Panc1 (cell line): ENCODE results near the gene CDH5. TPM values are rescaled to one million over a fixed set of nuclear protein-coding genes. Genes with fewer than 3 reads are reported as not detected.

Experiments
- ATAC-seq: fragments of 200-7000 bp; cut with Tn5 transposase; 2 replicates; pipeline ENCODE4 v1.9.1; 2020; ENCODE audit warnings: mild to moderate bottlenecking, moderate library complexity
- BruUV-seq: library from RNA; stranded (reverse); fragments of 400-500 nt; replicated peaks from 2 replicates; lab custom pipeline; 2021; lab: Mats Ljungman, UMichigan
- CTCF ChIA-PET: fragments of 300-600 bp; sonication (Branson Sonifier 250); formaldehyde crosslinking; loops from one replicate; lab custom pipeline; 2022; ENCODE audit warnings: antibody characterized with exemption; lab: Charles Lee
- POLR2A ChIA-PET: fragments of 300-600 bp; sonication (Branson Sonifier 250); formaldehyde crosslinking; loops from one replicate; lab custom pipeline; 2022; ENCODE audit warnings: antibody characterized with exemption; lab: Charles Lee
- DNase-seq: peaks from one replicate; pipeline ENCODE4 v3.0.0-alpha.2; 2010; ENCODE audit warnings: low read depth, low spot score
- H3K27ac ChIP-seq: 2 replicates; pipeline ENCODE4 v1.5.1; 2011; ENCODE audit warnings: mild to moderate bottlenecking, low read length, inconsistent platforms
- H3K27me3 ChIP-seq: fragments of 200-500 bp; sonication (Bioruptor generic); 2 replicates; pipeline ENCODE4 v1.6.0; 2014; ENCODE audit warnings: low read length, inconsistent platforms; ENCODE audit not compliant: control insufficient read depth, insufficient read depth
- H3K36me3 ChIP-seq: fragments of 200-500 bp; sonication (Bioruptor generic); 2 replicates; pipeline ENCODE4 v1.5.1; 2014; ENCODE audit warnings: inconsistent platforms, mild to moderate bottlenecking, low read length, moderate library complexity; ENCODE audit not compliant: control insufficient read depth, insufficient read depth
- H3K4me1 ChIP-seq: 2 replicates; pipeline ENCODE4 v1.5.1; 2011; ENCODE audit warnings: inconsistent platforms, mild to moderate bottlenecking, low read length, moderate library complexity; ENCODE audit not compliant: control insufficient read depth, insufficient read depth
- H3K4me3 ChIP-seq, 2 experiments: 2 replicates each; pipeline ENCODE4 v1.5.1; 2011 to 2012; ENCODE audit warnings: low read depth in 2 of 2, low read length in 2 of 2, mild to moderate bottlenecking in 2 of 2, inconsistent platforms in 1 of 2, moderate library complexity in 1 of 2
- H3K9me3 ChIP-seq: fragments of 200-500 bp; sonication (Bioruptor generic); 2 replicates; pipeline ENCODE4 v1.5.1; 2014; ENCODE audit warnings: low read depth, mild to moderate bottlenecking, inconsistent platforms, low read length, moderate library complexity; ENCODE audit not compliant: control insufficient read depth, insufficient read depth
- CTCF ChIP-seq: fragments of 450-650 bp; IDR thresholded peaks from 2 replicates; pipeline ENCODE4 v1.5.1; 2017; ENCODE audit warnings: mild to moderate bottlenecking
- POLR2AphosphoS5 ChIP-seq: IDR thresholded peaks from 2 replicates; pipeline ENCODE4 v1.6.1; 2012; ENCODE audit warnings: mild to moderate bottlenecking, low read depth, low read length, moderate library complexity
- REST ChIP-seq, 2 experiments: IDR thresholded peaks; 2 replicates each; pipeline ENCODE4 v1.6.1; 2011 to 2012; ENCODE audit warnings: low read depth in 2 of 2, control low read depth in 1 of 2, low read length in 1 of 2, mild to moderate bottlenecking in 1 of 2, moderate library complexity in 1 of 2; ENCODE audit not compliant: insufficient read depth in 1 of 2
- SIN3A ChIP-seq: IDR thresholded peaks from 2 replicates; pipeline ENCODE4 v1.6.1; 2012; ENCODE audit warnings: low read depth, mild to moderate bottlenecking, low read length, moderate library complexity, borderline replicate concordance; ENCODE audit not compliant: insufficient read depth
- TCF7L2 ChIP-seq: IDR thresholded peaks from 2 replicates; pipeline ENCODE4 v1.6.1; 2011; ENCODE audit warnings: mild to moderate bottlenecking, low read depth, low read length, inconsistent platforms
- in situ Hi-C: cut with HindIII; loops from 2 replicates; pipeline ENCODE4 v1.10.0; 2016; ENCODE audit warnings: low sequenced_read_pairs, low pct_unique_long_range_greater_than_20kb
- intact Hi-C: fragments of 100-400 bp; cut with micrococcal nuclease; formaldehyde crosslinking; loops from one replicate; pipeline ENCODE4 v1.10.0; 2022; ENCODE audit not compliant: unreplicated experiment
- total RNA-seq: library from RNA; stranded (reverse); gene quantifications from one replicate; pipeline ENCODE4 v1.2.1, GENCODE V29; 2021; ENCODE audit not compliant: unreplicated experiment

The CDH5 gene
- total RNA-seq, 1 experiment from 2014 or later, result 0.18 TPM

GRCh38 chr16:66389256-66390176 is 23.0 kb downstream of the CDH5 start:
- no peaks in the 10 kb centered on the region for H3K9me3 ChIP-seq
- no peaks in the 10 kb centered on the region for H3K36me3 ChIP-seq
- H3K4me3 ChIP-seq, result no peak overlapping the region
- ATAC-seq (no peak), DNase-seq (no peak)
- TF ChIP-seq POLR2AphosphoS5, result no peak
- in situ Hi-C loops, result no loop called here
- no TSS peak for BruUV-seq
- POLR2A ChIA-PET, result no interaction called here
- CTCF ChIA-PET, result no interaction called here
- no peaks in the 10 kb centered on the region for H3K4me1 ChIP-seq
- H3K27me3 ChIP-seq, result no peaks in the 10 kb centered on the region
- intact Hi-C loops, result no loop called here
- no peak overlapping the region for H3K27ac ChIP-seq

GRCh38 chr16:66390346-66391108 is 24.0 kb downstream of the CDH5 start:
- POLR2A ChIA-PET, result no interaction called here
- Histone ChIP-seq H3K27ac (no peak overlapping the region), H3K4me1 (no peaks in the 10 kb centered on the region), H3K36me3 (no peaks in the 10 kb centered on the region), H3K4me3 (no peak overlapping the region), H3K9me3 (no peaks in the 10 kb centered on the region), H3K27me3 (no peaks in the 10 kb centered on the region)
- in situ Hi-C loops (no loop called here), intact Hi-C loops (no loop called here)
- TF ChIP-seq REST (IDR thresholded peaks at IDR 0.05; ENCODE audit: insufficient read depth in 1 of 2, low read depth in 2 of 2, low read length in 1 of 2) (no peak), POLR2AphosphoS5 (no peak), SIN3A (no peak), CTCF (no peak), TCF7L2 (no peak)
- DNase-seq, result no peak
- CTCF ChIA-PET, result no interaction called here
- ATAC-seq, result no peak
- no TSS peak for BruUV-seq
